Left hindlimb (tissue), 1 donor: ENCODE results near the gene POLQ.
A peak's percentile ranks its signal among the peaks of the same experiment; 100 is the strongest.
"Not testable (repeated sequence)": the region's sequence is repeated elsewhere in the genome, so short reads cannot be mapped to it uniquely, and the experiment has no call there.

Source experiments
- DNase-seq: peaks from one replicate; pipeline ENCODE4 v3.0.0-alpha.2; 2018

POLQ gene

DNA sequence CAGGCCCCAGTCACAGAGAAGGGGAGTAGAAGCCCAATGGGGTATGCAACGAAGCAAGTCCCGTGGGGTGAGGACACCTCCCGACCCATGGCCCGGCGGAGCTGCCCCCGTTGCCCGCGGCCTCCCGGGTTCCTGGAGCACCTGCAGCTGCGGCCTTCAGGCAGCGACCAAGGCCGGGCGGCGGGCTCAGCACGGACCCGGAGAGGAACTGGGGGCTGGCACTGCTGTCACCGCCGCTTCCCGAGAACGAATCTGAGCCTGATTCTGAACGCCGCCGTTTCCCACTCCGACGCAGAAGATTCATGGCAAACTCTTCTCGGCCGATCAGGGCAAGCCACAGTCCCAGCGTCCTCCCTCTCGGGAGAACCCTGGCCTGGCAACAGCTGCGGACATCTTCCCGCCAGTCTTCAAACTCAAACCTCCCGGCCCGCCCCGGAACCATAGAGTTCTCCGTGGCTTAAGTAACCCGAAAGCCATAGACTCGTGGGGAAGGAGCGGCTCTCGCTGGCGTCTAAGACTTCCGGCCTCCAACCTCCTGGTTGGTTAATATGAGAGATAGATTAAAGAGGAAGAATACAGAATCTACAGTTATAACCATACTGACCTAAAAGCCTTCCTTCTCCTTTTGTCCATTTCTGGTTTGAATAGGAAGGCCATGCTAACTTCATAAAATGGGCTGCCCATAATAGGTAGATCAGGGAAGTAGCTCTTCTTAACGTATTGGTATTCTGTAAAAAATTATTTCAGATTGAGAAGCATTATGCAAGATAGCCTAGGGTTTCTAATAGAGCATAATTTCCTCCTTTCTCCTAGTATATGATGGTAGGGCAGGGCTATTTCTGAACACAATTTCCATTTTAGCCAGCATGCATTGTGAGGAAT is at the start of gene POLQ:
Gene POLQ, minus strand, starts transcription at position 415 of the 882 bp plus-strand sequence. Its CDS starts 111 bp downstream, at position 304.
- DNase-seq = peak; percentile 93

GRCh38 chr3:121594850-121595249 is 49.1 kb upstream of the POLQ start:
- no peak for DNase-seq

DNA sequence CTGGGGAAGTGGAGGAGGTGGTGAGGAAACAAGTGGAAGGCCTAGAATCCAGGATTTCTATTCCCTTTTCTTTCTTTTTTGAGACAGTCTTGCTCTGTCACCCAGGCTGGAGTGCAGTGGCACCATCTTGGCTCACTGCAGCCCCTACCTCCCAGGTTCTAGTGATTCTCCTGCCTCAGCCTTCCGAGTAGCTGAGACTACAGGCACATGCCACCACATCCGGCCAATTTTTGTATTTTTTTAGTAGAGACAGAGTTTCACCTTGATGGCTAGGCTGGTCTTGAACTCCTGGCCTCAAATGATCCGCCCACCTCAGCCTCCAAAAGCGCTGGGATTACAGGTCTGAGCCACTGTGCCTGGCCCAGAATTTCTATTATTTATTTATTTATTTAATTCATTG is 48.0 kb upstream of the POLQ start:
- DNase-seq = not testable (repeated sequence)

DNA sequence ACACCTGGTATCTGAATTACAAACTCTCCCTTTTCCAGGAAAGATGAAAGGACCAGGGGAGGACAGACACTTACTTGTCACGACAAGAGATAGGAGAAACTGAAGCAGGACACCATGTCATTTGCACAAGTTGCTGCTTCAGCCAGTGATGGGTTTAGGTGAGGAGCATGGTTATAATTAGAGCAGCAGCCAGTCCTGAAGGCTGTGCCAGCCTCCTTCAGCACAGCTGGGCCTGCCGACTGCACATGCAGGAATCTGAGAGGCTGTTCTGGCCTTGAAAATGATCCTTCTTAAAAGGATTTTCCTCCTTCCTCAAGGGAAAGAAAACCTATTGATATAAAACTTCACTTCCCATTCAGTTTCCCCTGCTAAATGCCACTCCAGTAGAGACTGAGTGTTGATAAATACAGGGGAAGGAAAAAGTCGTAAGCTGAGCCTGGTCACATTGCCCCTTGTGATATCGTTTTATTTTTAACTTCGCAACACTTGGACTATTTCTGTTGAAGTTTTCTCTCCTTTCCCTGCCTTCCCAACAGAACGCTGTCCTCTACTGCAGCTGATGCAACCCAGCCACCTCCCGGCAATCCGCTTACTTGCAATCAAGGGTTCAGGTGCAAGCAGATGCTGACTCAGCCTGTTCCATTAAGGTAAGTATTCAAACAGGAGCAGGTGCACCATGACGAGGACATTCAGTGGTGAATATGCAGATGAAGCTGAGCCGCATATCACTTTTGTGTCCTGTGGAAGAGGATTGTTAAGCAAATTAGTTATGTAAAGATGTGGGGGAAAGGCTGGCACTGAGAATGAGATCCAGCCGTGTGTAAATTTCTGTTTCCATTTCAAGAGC is 47.3 kb upstream of the POLQ start, which contains the start of gene FBXO40:
Gene FBXO40, plus strand, starts transcription at position 524 of the 847 bp plus-strand sequence. CDS start 27,197 bp downstream, outside the sequence.
- no peak for DNase-seq

DNA sequence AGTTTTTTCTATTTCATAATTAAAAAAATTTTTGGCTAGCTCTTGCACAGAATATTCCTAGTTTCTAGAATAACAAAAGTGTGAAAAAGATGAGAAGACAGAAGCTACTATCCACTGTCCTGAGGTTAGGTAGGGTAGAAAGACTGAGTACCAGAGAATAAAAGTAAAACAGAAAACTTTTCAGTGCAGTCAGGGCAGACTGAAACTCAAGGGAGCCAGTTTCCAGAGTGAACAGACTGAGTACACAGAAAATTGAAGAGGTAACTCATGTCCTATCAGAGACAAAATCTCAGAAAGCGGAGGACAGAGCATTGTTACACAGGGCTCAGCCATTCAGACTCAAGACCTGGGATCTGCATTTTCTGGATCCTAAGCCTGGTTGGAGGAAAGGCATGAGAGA is 38.6 kb upstream of the POLQ start:
- no peak for DNase-seq

GRCh38 chr3:121581691-121582090 is 35.9 kb upstream of the POLQ start:
- DNase-seq = no peak

DNA sequence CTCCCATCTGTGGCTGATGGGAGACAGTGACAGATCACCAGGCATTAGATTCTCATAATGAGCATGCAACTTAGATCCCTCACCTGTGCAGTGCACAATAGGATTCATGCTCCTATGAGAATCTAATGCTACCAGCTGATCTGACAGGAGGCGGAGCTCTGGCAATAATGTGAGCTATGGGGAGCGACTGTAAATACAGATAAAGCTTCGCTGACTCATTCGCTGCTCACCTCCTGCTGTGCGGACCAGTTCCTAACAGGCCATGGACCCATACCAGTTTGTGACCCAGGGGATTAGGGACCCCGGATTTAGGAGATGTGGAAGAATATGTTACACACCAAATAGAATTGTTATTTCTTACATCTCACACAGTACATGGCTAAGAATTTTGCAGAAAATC is 28.7 kb upstream of the POLQ start:
- no peak for DNase-seq

- DNase-seq = no peak
These were observed 21.9 kb upstream of the POLQ start, which contains the start of gene ARGFX for GRCh38 chr3:121567649-121568048. TSS of gene ARGFX (plus strand) at chr3:121567949. CDS start at chr3:121570714, 2,765 bp downstream.

- DNase-seq = no peak
These were observed 21.0 kb upstream of the POLQ start for GRCh38 chr3:121566773-121567172.

- DNase-seq = no peak
These were observed 16.4 kb upstream of the POLQ start for GRCh38 chr3:121562148-121562547.

GRCh38 chr3:121557426-121557934 is 11.7 kb upstream of the POLQ start:
- DNase-seq = no peak

GRCh38 chr3:121552797-121553196 is 7.0 kb upstream of the POLQ start:
- no peak for DNase-seq

DNA sequence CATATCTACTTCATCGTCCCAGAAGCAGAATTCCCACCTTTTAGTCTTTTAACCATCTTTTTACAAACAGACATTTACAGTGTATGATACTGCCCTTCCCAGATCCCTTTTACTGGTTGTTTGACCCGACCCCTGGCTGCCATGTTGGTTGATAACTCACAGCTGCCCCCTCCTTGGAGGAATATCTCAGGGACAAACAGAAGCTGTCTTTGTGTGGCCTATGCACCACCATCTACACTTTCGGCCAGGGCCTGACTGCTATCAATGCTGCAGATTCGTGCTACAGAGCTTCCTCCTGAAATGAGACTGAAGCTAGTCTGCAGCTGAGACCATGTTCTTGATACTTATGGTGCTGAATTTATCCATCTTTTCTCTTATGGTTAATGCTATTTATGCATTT is 6.6 kb upstream of the POLQ start:
- no peak for DNase-seq

DNA sequence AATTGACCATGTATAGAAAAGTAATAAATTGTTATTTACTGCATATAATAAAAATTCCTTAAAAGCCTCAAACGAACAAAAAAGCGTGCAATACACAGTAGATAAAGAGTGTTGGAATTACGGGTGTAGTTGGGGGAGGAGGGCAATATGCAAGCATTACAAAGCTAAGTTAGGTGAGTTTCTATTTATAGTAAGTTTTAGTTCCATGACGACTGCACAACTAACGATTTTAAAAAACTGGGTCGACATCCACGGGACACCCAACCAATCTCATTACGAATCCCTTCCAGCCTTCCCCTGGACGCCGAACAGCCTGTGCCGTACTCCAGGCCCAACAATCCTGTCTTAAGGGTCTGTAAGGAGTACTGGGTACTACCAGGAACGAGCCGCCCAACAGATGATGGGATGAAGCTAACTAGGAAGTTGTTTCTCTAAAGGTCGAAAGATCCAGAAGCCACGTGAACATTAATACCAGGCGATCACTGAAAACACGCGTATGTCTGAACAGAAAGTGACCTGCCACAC is 677 bp downstream of the POLQ start:
- no peak for DNase-seq

DNA sequence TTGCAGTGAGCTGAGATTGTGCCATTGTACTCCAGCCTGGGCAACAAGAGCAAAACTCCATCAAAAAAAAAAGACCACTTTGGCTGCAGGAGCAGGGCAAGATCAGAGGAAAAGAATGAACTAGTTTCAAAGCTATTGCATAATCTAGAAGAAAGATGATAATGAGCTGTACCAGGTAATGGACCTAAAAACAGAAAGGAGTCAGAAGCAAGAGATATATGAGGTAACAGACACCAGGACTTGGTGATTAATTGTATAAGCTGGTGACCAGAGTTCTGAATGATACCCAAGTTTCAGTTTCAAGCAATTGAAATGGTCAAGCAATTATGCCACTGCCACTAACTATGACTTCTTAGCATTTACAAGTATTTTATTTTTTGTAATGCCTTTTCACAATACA is 2.9 kb downstream of the POLQ start:
- no peak for DNase-seq

GRCh38 chr3:121531269-121531668 is 14.5 kb downstream of the POLQ start:
- DNase-seq = no peak

DNA sequence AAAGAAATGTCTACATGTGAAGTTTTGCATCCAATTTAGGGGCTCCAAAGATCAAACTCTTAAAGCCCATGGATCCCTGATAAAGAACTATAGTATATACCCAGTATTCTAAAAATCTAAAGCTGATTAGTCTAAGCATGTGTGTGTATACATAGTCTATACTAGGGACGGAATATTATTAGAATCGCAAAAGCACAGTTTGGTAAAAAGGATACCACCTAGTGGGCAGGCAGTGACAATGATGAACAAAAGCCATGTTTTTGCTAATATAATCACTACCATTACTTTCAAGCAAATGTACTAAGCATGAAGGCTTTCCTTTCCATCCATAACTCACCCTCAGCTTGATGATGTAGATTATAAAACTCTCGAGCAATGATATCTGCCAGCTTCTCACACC is 16.5 kb downstream of the POLQ start:
- no peak for DNase-seq

GRCh38 chr3:121520510-121520909 is 25.3 kb downstream of the POLQ start:
- no peak for DNase-seq

GRCh38 chr3:121517953-121518655 is 27.7 kb downstream of the POLQ start:
- DNase-seq = no peak

- DNase-seq = no peak
These were observed 29.9 kb downstream of the POLQ start for GRCh38 chr3:121515862-121516261.

- no peak for DNase-seq
These were observed 30.5 kb downstream of the POLQ start for GRCh38 chr3:121515313-121515712.

GRCh38 chr3:121514496-121514895 is 31.3 kb downstream of the POLQ start:
- DNase-seq = no peak
